Retina (tissue), 1 donor: Measurements from ENCODE around the gene AP1S3.
"Not testable (repeated sequence)": the region's sequence is repeated elsewhere in the genome, so short reads cannot be mapped to it uniquely, and the experiment has no call there.

Source experiments
- DNase-seq: peaks from one replicate; pipeline ENCODE4 v3.0.0-alpha.2; 2016

Gene AP1S3

GRCh38 chr2:223837287-223838061 is at the start of gene AP1S3:
Gene AP1S3, minus strand, starts transcription at chr2:223837582. Its CDS starts 132 bp downstream, at chr2:223837450.
- peak; percentile 63 for DNase-seq

- DNase-seq, result no peak
Observed at GRCh38 chr2:223887127-223887526, 49.7 kb upstream of the AP1S3 start.

GRCh38 chr2:223886726-223887125 is 49.3 kb upstream of the AP1S3 start:
- DNase-seq, result no peak

GRCh38 chr2:223884399-223884798 is 47.0 kb upstream of the AP1S3 start:
- no peak for DNase-seq

- DNase-seq, result no peak
Observed at GRCh38 chr2:223882715-223883114, 45.3 kb upstream of the AP1S3 start.

- no peak for DNase-seq
Observed at GRCh38 chr2:223880796-223881195, 43.4 kb upstream of the AP1S3 start.

GRCh38 chr2:223877721-223878410 is 40.5 kb upstream of the AP1S3 start:
- DNase-seq, result no peak

- DNase-seq, result no peak
Observed at GRCh38 chr2:223873672-223874071, 36.3 kb upstream of the AP1S3 start.

GRCh38 chr2:223872772-223873171 is 35.4 kb upstream of the AP1S3 start:
- not testable (repeated sequence) for DNase-seq

GRCh38 chr2:223871661-223872060 is 34.3 kb upstream of the AP1S3 start:
- DNase-seq, result not testable (repeated sequence)

GRCh38 chr2:223870840-223871611 is 33.6 kb upstream of the AP1S3 start:
- no peak for DNase-seq

GRCh38 chr2:223868005-223868404 is 30.6 kb upstream of the AP1S3 start:
- DNase-seq, result peak; percentile 51

GRCh38 chr2:223865907-223866508 is 28.6 kb upstream of the AP1S3 start:
- no peak for DNase-seq

GRCh38 chr2:223865124-223865523 is 27.7 kb upstream of the AP1S3 start:
- no peak for DNase-seq

GRCh38 chr2:223863491-223863890 is 26.1 kb upstream of the AP1S3 start:
- no peak for DNase-seq

GRCh38 chr2:223860809-223861738 is 23.7 kb upstream of the AP1S3 start:
- DNase-seq, result no peak

GRCh38 chr2:223859070-223859469 is 21.7 kb upstream of the AP1S3 start:
- DNase-seq, result no peak

- no peak for DNase-seq
Observed at GRCh38 chr2:223856584-223856983, 19.2 kb upstream of the AP1S3 start.

GRCh38 chr2:223856021-223856420 is 18.6 kb upstream of the AP1S3 start:
- DNase-seq, result no peak

- no peak for DNase-seq
Observed at GRCh38 chr2:223855426-223855825, 18.0 kb upstream of the AP1S3 start.

- no peak for DNase-seq
Observed at GRCh38 chr2:223854741-223855140, 17.4 kb upstream of the AP1S3 start.

GRCh38 chr2:223853425-223853837 is 16.0 kb upstream of the AP1S3 start:
- DNase-seq, result no peak
